ENCODE results near the gene LRRC27.

The LRRC27 gene

GRCh38 chr10:132365102-132365501, 33.1 kb downstream of the LRRC27 start:
- Histone ChIP-seq H3K4me1 (ENCODE audit: control insufficient read depth in 1 of 2, insufficient read depth in 2 of 2, low read length in 2 of 2) (no peaks in the 10 kb centered on the region), H3K36me3 (ENCODE audit: control insufficient read depth in 1 of 2, insufficient read depth in 2 of 2, low read length in 2 of 2) (peaks cover 0 to 11% of the 10 kb centered on the region in 2 donors), H3K27ac (ENCODE audit: low read depth, low read length) (no peak overlapping the region), H3K9me3 (ENCODE audit: control insufficient read depth in 1 of 2, low read length in 2 of 2) (no peaks in the 10 kb centered on the region), H3K9ac (ENCODE audit: low read depth in 1 of 2, low read length in 2 of 2) (no peak overlapping the region), H3K27me3 (ENCODE audit: control insufficient read depth in 1 of 2, insufficient read depth in 2 of 2, low read length in 2 of 2) (no peaks in the 10 kb centered on the region), H3K4me3 (ENCODE audit: low read depth in 1 of 2, low read length in 2 of 2) (no peak overlapping the region)

DNA sequence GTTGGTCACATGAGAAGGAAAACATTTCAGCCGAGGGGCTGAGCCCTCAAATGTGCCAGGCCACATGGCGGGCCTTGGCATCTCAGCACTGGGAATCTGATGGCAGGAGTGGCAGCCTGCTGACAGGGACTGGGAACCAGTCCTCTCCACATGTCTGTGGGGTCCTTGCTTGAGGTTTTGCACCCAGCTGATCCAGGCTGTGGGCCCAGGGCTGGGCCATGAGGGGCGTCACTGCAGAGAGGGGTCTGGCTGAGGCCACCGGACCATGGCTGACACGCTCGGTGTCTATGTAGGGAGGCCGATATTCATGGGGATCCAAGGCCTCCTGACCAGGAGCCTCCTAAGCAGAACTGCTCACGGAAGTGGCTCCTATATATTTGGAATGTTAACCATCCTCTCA, 34.0 kb downstream of the LRRC27 start:
- Histone ChIP-seq H3K9ac (ENCODE audit: low read depth in 1 of 2, low read length in 2 of 2) (no peak overlapping the region), H3K36me3 (ENCODE audit: control insufficient read depth in 1 of 2, insufficient read depth in 2 of 2, low read length in 2 of 2) (peaks cover 0 to 11% of the 10 kb centered on the region in 2 donors), H3K4me3 (ENCODE audit: low read depth in 1 of 2, low read length in 2 of 2) (no peak overlapping the region), H3K9me3 (ENCODE audit: control insufficient read depth in 1 of 2, low read length in 2 of 2) (no peaks in the 10 kb centered on the region), H3K4me1 (ENCODE audit: control insufficient read depth in 1 of 2, insufficient read depth in 2 of 2, low read length in 2 of 2) (no peaks in the 10 kb centered on the region), H3K27me3 (ENCODE audit: control insufficient read depth in 1 of 2, insufficient read depth in 2 of 2, low read length in 2 of 2) (no peaks in the 10 kb centered on the region), H3K27ac (ENCODE audit: low read depth, low read length) (no peak overlapping the region)

GRCh38 chr10:132366499-132366898, 34.5 kb downstream of the LRRC27 start:
- no peak overlapping the region for H3K27ac ChIP-seq (ENCODE audit: low read depth, low read length)
- H3K4me1 ChIP-seq (ENCODE audit: control insufficient read depth in 1 of 2, insufficient read depth in 2 of 2, low read length in 2 of 2): no peaks in the 10 kb centered on the region
- H3K9ac ChIP-seq (ENCODE audit: low read depth in 1 of 2, low read length in 2 of 2): no peak overlapping the region
- H3K36me3 ChIP-seq (ENCODE audit: control insufficient read depth in 1 of 2, insufficient read depth in 2 of 2, low read length in 2 of 2): peaks cover 0 to 11% of the 10 kb centered on the region in 2 donors
- no peaks in the 10 kb centered on the region for H3K9me3 ChIP-seq (ENCODE audit: control insufficient read depth in 1 of 2, low read length in 2 of 2)
- H3K27me3 ChIP-seq (ENCODE audit: control insufficient read depth in 1 of 2, insufficient read depth in 2 of 2, low read length in 2 of 2): no peaks in the 10 kb centered on the region
- H3K4me3 ChIP-seq (ENCODE audit: low read depth in 1 of 2, low read length in 2 of 2): no peak overlapping the region

GRCh38 chr10:132368391-132368790, 36.4 kb downstream of the LRRC27 start:
- Histone ChIP-seq H3K4me3 (ENCODE audit: low read depth in 1 of 2, low read length in 2 of 2) (no peak overlapping the region), H3K4me1 (ENCODE audit: control insufficient read depth in 1 of 2, insufficient read depth in 2 of 2, low read length in 2 of 2) (no peaks in the 10 kb centered on the region)

GRCh38 chr10:132368881-132369635, 37.1 kb downstream of the LRRC27 start:
- H3K36me3 ChIP-seq (ENCODE audit: control insufficient read depth in 1 of 2, insufficient read depth in 2 of 2, low read length in 2 of 2): peaks cover 0 to 11% of the 10 kb centered on the region in 2 donors
- H3K27ac ChIP-seq (ENCODE audit: low read depth, low read length): no peak overlapping the region
- H3K4me3 ChIP-seq (ENCODE audit: low read depth in 1 of 2, low read length in 2 of 2): no peak overlapping the region
- no peak overlapping the region for H3K9ac ChIP-seq (ENCODE audit: low read depth in 1 of 2, low read length in 2 of 2)
- no peaks in the 10 kb centered on the region for H3K27me3 ChIP-seq (ENCODE audit: control insufficient read depth in 1 of 2, insufficient read depth in 2 of 2, low read length in 2 of 2)
- H3K9me3 ChIP-seq (ENCODE audit: control insufficient read depth in 1 of 2, low read length in 2 of 2): no peaks in the 10 kb centered on the region
- no peaks in the 10 kb centered on the region for H3K4me1 ChIP-seq (ENCODE audit: control insufficient read depth in 1 of 2, insufficient read depth in 2 of 2, low read length in 2 of 2)

More at GRCh38 chr10:132368391-132368790, 36.4 kb downstream of the LRRC27 start:
- Histone ChIP-seq H3K27me3 (ENCODE audit: control insufficient read depth in 1 of 2, insufficient read depth in 2 of 2, low read length in 2 of 2) (no peaks in the 10 kb centered on the region), H3K36me3 (ENCODE audit: control insufficient read depth in 1 of 2, insufficient read depth in 2 of 2, low read length in 2 of 2) (peaks cover 0 to 11% of the 10 kb centered on the region in 2 donors), H3K9ac (ENCODE audit: low read depth in 1 of 2, low read length in 2 of 2) (no peak overlapping the region), H3K27ac (ENCODE audit: low read depth, low read length) (no peak overlapping the region), H3K9me3 (ENCODE audit: control insufficient read depth in 1 of 2, low read length in 2 of 2) (no peaks in the 10 kb centered on the region)

DNA sequence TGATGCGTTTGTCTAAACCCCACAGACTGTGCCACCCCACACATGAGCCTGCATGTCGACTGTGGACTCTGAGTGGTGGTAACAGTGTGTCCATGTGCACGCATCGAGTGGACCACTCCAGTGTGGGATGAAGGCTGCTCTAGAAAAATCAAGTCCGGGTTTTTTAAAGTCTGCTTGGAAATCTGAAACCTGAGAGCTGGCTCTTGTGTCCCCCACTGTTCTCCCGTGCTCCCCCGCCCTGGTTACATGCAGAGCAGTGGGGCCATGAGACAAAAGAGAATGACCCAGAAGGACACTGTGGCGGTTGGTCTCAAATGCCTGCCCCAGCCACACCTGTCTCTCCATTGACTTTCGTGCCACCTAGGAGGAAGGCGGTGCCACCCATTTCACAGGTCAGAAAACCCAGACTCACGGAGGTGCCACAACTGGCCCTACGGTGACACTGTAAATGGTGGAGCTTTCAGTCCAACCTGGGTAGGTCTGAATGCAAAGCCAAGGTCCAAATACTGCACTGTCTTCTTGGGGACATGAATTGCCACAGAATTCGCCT, 37.7 kb downstream of the LRRC27 start:
- Histone ChIP-seq H3K36me3 (ENCODE audit: control insufficient read depth in 1 of 2, insufficient read depth in 2 of 2, low read length in 2 of 2) (peaks cover 0 to 11% of the 10 kb centered on the region in 2 donors), H3K4me1 (ENCODE audit: control insufficient read depth in 1 of 2, insufficient read depth in 2 of 2, low read length in 2 of 2) (no peaks in the 10 kb centered on the region), H3K27ac (ENCODE audit: low read depth, low read length) (no peak overlapping the region), H3K4me3 (ENCODE audit: low read depth in 1 of 2, low read length in 2 of 2) (no peak overlapping the region), H3K27me3 (ENCODE audit: control insufficient read depth in 1 of 2, insufficient read depth in 2 of 2, low read length in 2 of 2) (no peaks in the 10 kb centered on the region), H3K9ac (ENCODE audit: low read depth in 1 of 2, low read length in 2 of 2) (no peak overlapping the region), H3K9me3 (ENCODE audit: control insufficient read depth in 1 of 2, low read length in 2 of 2) (no peaks in the 10 kb centered on the region)

DNA sequence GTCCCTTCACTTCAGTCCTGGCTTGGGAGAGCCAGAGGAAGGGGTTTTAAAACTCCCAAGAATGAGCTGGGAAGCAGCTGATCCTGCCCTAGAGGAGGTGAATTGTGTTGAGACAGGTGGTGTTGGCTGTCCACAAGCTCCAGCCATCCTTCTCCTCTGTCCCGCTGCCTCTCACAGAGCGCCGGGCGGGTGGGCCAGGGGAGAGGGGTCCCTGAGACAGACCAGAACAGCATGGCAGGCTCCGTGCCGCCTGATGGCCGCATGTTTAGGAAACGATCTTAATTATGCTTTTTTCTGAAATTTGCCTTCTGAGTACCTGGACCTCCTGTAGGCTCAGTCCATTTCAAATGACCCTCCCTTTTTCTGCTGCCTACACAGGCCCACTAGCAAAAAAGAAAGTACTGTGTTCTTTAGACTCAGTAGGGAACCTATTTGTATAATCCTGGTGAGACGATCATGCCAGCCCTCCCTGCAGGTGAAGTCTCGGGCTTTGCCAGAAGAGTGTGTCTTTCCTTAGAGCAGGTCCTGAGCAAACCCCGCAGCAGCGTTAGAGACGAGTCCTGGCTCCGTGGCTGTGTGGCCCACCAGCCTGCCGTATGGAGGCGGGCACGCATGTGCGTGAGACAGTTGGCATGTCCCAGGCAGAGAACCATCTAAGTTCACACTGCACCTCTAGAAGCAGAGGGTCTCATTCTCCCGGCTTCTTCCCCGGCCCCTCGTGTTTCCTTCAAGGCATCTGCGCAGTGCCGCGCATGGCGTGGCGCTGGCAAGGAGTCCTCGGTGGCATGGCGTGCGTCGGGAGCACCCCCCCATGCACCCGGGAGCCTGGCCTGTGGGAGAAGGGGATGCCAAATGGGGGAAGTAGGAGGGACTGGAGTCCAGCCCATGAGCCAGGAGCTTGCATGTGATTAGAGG, 38.7 kb downstream of the LRRC27 start:
- Histone ChIP-seq H3K27me3 (ENCODE audit: control insufficient read depth in 1 of 2, insufficient read depth in 2 of 2, low read length in 2 of 2) (no peaks in the 10 kb centered on the region), H3K4me3 (ENCODE audit: low read depth in 1 of 2, low read length in 2 of 2) (no peak overlapping the region), H3K36me3 (ENCODE audit: control insufficient read depth in 1 of 2, insufficient read depth in 2 of 2, low read length in 2 of 2) (peaks cover 0 to 11% of the 10 kb centered on the region in 2 donors), H3K9ac (ENCODE audit: low read depth in 1 of 2, low read length in 2 of 2) (no peak overlapping the region), H3K27ac (ENCODE audit: low read depth, low read length) (no peak overlapping the region), H3K9me3 (ENCODE audit: control insufficient read depth in 1 of 2, low read length in 2 of 2) (no peaks in the 10 kb centered on the region), H3K4me1 (ENCODE audit: control insufficient read depth in 1 of 2, insufficient read depth in 2 of 2, low read length in 2 of 2) (no peaks in the 10 kb centered on the region)

GRCh38 chr10:132371641-132372081, 39.7 kb downstream of the LRRC27 start:
- no peak overlapping the region for H3K27ac ChIP-seq (ENCODE audit: low read depth, low read length)

DNA sequence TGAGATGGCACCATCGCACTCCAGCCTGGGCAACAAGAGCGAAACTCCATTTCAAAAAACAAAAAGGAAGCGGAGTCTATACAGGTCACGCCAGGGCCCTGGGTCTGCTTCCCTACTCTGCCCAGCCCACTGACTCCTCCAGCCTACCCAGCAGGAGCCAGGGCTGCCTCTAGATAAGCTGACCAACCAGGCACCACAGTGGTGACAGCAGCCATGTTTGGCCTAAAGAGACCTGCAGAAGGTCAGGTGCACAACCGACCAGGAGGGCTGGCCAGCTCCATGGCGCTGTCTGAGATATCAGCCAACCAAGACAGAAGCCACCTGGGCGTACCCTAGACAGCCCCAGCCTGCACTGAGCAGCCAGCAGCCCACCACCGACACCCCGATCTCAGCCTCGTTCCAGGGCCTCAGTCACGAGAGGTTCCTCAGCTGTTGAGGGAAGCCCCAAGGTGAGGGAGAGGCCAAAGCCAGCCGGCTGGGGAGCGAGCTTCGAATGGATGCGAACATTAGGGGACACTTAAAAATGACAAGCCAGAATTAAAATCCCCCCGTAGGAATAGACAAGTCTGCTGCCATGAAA, 40.6 kb downstream of the LRRC27 start:
- no peaks in the 10 kb centered on the region for H3K36me3 ChIP-seq (ENCODE audit: control insufficient read depth in 1 of 2, insufficient read depth in 2 of 2, low read length in 2 of 2)
- no peak overlapping the region for H3K27ac ChIP-seq (ENCODE audit: low read depth, low read length)

More at GRCh38 chr10:132371641-132372081, 39.7 kb downstream of the LRRC27 start:
- peaks cover 0 to 2% of the 10 kb centered on the region in 2 donors for H3K36me3 ChIP-seq (ENCODE audit: control insufficient read depth in 1 of 2, insufficient read depth in 2 of 2, low read length in 2 of 2)
- no peaks in the 10 kb centered on the region for H3K9me3 ChIP-seq (ENCODE audit: control insufficient read depth in 1 of 2, low read length in 2 of 2)
- H3K4me3 ChIP-seq (ENCODE audit: low read depth in 1 of 2, low read length in 2 of 2): no peak overlapping the region
- H3K4me1 ChIP-seq (ENCODE audit: control insufficient read depth in 1 of 2, insufficient read depth in 2 of 2, low read length in 2 of 2): no peaks in the 10 kb centered on the region
- H3K27me3 ChIP-seq (ENCODE audit: control insufficient read depth in 1 of 2, insufficient read depth in 2 of 2, low read length in 2 of 2): no peaks in the 10 kb centered on the region
- no peak overlapping the region for H3K9ac ChIP-seq (ENCODE audit: low read depth in 1 of 2, low read length in 2 of 2)

More for the DNA sequence above, 40.6 kb downstream of the LRRC27 start:
- Histone ChIP-seq H3K9ac (ENCODE audit: low read depth in 1 of 2, low read length in 2 of 2) (no peak overlapping the region), H3K27me3 (ENCODE audit: control insufficient read depth in 1 of 2, insufficient read depth in 2 of 2, low read length in 2 of 2) (no peaks in the 10 kb centered on the region), H3K4me3 (ENCODE audit: low read depth in 1 of 2, low read length in 2 of 2) (no peak overlapping the region), H3K4me1 (ENCODE audit: control insufficient read depth in 1 of 2, insufficient read depth in 2 of 2, low read length in 2 of 2) (no peaks in the 10 kb centered on the region), H3K9me3 (ENCODE audit: control insufficient read depth in 1 of 2, low read length in 2 of 2) (no peaks in the 10 kb centered on the region)

Data from duodenal mucosa (tissue), 2 donors.